Embryonic facial prominence (tissue), 1 donor: ENCODE measurements around the gene SDR42E1.
"Not testable (repeated sequence)": the region's sequence is repeated elsewhere in the genome, so short reads cannot be mapped to it uniquely, and the experiment has no call there.

ENCODE experiments used
- DNase-seq: peaks from one replicate; pipeline ENCODE4 v3.0.0-alpha.2; 2016; ENCODE audit errors: extremely low spot score

Gene SDR42E1

DNA sequence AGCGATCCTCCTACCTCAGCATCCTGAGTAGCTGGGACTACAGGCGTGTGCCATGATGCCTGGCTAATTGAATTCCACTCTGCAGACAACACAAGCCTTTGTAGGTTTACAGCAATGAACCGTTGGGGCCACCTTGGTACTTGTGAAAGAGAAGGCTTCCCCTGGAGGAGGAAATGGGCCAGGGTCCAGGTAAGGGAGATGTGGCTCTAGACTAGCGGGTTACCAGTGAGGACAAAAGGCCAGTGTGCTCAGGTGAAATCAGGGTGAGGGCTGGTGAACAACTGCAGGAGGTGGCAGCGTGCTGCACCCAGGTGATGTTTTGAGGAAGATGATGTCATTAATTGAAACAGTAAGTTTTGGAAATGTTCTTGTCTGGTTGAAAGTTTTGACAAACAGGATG lies 6.7 kb downstream of the SDR42E1 start:
- no peak for DNase-seq

- no peak for DNase-seq
Observed at GRCh38 chr16:82002831-82003230, 8.4 kb downstream of the SDR42E1 start.

GRCh38 chr16:81997738-81998137 lies 13.5 kb downstream of the SDR42E1 start:
- DNase-seq = no peak

DNA sequence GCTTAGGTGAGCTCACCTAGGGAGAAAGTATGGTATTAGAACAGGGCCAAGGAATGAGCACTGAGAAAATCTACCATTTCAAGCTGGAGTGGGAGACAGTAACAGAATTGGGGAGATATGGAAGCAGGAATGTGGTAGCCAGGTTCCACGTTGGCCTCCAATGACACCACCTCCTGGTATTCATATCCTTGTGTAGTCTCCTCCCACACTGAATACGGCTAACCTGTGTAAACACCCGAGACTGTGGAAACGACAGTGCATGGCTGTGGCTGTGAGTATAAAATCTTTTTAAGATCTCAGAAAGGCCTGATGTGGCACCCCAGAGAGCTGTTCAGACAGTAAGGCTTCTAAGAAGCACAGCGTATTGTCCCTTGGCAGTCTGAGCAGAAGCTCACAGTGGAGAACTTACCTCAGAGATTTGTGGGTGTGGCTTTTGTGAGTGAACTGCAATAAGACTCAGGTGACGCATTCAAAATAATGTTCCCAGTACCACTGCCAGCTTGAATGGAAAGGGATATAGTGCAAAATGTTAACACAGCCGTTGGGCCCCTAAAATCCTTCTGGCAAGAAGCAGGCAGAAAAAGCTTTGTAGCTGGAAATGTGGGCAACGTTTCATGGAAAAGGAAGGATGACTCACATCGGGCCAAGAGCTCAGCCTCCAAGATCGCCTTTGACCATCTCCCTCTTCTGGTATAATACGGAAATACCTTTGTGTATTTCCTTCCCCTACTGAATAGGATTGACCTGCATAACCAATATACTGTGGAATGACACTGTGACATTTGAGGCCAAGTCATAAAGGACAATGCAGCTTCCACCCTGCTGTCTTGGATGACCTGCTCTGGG lies 14.4 kb downstream of the SDR42E1 start:
- no peak for DNase-seq

- no peak for DNase-seq
Observed at GRCh38 chr16:81995651-81996050, 15.6 kb downstream of the SDR42E1 start.

GRCh38 chr16:81994485-81994884 lies 16.8 kb downstream of the SDR42E1 start:
- no peak for DNase-seq

DNA sequence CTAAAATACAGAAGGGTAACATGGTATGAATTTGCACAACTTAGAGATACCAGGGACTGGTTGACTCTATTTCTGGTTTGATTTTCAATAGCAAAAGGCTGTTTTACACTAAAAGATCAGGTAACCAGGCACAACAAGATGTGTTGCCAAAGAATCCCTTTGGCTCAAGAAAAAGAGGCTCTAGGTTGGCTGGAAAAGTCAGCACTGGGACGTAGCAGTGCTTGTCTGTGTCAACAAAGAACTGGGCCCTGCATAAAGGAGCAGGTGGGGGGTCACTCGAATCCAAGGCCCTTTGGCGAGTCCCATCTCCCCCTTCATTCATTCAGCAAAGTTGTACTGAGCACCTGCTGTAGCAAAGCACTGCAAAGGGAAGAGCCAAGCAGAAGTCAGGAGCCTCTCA lies 18.4 kb downstream of the SDR42E1 start:
- DNase-seq = no peak

GRCh38 chr16:81987706-81988105 lies 23.6 kb downstream of the SDR42E1 start:
- DNase-seq = no peak

- no peak for DNase-seq
Observed at GRCh38 chr16:81987121-81987520, 24.1 kb downstream of the SDR42E1 start.

- not testable (repeated sequence) for DNase-seq
Observed at GRCh38 chr16:81977335-81977942, 33.8 kb downstream of the SDR42E1 start.

- DNase-seq = no peak
Observed at GRCh38 chr16:81975637-81976036, 35.6 kb downstream of the SDR42E1 start.

DNA sequence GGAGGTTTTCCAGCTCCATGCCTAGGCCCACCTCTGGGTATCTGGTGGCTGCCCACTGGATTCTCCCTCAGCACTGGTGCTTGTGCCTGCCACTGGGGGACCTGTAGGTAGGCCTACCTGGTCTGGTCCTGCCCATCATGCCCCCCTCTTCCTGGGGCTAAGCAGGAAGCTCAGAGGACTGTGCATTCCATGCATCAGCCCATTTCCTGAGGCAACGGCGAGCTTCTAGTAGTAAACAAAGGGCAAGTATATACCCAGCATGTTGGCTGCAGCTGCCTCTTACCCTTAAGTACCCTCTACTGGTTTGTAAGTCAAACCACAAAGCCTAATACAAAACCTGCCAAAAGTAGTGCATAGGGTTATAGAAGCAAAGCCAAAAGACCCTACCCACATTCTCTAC lies 37.5 kb downstream of the SDR42E1 start:
- no peak for DNase-seq

- DNase-seq = no peak
Observed at GRCh38 chr16:81971853-81972252, 39.4 kb downstream of the SDR42E1 start.

GRCh38 chr16:81967358-81967757 lies 43.9 kb downstream of the SDR42E1 start:
- no peak for DNase-seq

- DNase-seq = no peak
Observed at GRCh38 chr16:81964808-81965207, 46.5 kb downstream of the SDR42E1 start.

DNA sequence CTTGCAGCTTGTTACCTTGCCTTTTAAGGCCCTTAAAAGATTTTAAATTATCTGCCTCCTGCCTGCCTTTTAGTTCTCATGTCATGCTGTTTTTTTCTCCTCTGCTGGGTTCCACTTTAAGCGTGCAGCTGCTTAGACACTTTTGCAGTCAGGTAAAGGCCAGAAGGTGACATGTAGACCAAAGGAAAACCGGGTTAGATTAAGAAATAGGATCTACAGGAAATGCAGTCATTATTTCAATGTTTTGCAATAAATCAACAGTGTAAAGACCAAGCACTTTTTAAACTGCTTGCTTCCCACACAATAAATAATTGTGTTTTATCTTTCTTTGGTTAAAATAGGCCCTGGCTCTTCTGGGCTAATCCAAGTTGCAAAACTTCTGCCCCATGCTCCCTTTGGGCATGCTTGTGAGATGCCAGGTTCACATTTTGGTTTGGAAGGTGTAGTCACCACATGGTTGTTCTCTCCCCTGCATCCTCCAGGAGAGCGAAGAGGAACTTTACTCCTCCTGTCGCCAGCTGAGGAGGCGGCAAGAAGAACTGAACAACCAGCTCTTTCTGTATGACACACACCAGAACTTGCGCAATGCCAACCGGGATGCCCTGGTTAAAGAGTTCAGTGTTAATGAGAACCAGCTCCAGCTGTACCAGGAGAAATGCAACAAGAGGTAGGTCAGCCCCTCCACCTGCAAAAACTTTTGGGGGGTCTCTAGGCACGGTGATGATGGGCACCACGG lies 54.9 kb downstream of the SDR42E1 start:
- DNase-seq = no peak

DNA sequence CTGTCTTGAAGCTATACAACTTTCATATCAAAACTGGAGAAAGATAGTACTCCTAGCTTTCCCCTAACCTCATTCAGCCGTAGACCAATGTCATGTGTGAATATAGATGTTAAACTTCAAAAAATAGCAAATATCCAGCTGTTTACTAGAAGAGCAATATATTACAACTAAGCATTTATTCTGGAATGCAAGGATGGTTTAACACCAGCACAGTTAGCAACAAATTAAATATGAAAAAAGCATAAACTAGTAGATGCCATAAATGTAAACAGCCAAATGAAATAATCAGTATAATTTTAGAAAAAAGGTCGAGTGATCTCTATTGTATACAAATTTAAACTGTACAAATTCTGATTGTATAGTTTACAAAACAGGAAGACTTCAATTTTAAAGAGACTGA lies 59.7 kb downstream of the SDR42E1 start:
- no peak for DNase-seq

DNA sequence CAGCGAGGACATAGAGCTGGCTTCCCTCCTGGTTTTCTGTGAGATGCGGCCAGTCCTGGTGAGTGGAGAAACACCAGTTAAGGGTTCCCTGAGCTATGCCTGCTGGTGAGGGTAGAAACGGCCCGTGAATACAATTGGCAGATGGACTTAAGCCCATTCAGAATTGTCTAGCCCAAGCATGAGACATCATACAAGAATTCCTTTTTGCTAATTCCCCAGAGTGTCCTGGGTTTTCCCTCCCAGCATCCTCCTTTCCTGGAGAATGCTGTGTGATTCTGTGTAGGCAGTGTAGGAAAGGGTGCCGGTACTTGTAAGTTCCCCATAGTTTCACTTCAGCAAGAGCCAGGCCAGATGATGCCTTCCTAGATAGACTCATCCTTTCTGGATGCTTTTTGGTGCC lies 65.1 kb downstream of the SDR42E1 start:
- DNase-seq = no peak

DNA sequence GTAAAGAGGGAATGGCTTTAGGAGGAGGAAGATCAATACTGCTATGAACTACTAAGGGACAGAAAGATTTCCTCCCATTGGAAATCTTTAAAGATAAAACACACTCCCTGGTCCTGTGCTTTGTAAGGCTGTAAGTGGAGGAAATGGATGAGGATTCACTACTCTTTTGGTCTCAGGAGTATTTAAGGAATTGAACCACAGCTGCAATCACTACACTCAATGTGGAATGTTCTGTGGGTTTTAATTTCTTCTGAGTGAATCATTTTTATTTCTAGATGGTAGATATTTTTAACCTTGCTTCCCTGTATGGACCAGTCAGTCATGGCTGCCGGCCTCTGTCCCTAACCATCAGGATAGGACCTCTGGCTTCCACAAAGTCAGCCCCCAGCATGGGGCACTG lies 65.6 kb downstream of the SDR42E1 start:
- DNase-seq = no peak

DNA sequence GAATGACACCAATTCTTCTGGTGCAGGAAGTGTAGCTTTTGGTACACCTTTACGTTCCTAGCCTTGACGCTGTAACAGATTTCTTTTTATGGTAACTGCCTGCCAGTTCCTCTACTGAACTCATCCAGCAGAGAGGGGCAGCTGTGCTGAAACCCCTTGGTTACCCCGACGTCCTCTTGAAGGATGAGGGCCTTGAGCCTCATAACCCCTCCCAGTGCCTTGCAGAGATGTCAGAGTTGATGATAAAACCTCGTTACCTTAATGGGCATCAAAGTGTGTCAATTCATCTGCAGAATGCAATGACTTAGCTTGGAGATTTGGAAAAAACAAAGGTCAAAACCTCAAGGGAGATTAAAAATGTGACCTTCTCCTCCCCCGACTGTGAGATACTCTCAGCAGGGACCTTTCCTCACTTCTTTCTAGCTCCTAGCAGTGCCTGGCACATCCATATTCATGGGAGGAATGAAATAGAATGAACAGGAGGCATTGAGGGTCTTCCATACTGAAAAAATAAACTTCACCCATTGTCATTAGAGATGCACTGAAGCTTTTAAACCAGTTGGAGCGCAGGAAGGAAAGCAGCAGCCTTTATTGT lies 69.2 kb downstream of the SDR42E1 start:
- DNase-seq = no peak

- DNase-seq = peak; percentile 36
Observed at GRCh38 chr16:81940781-81941560, 70.3 kb downstream of the SDR42E1 start.
